Kidney capillary endothelial cell (primary cell): Measurements from ENCODE around the gene PCNA.

Experiments
- DNase-seq: peaks from one replicate; pipeline ENCODE4 v3.0.0-alpha.2; 2018; ENCODE audit warnings: low spot score

The PCNA gene

DNA sequence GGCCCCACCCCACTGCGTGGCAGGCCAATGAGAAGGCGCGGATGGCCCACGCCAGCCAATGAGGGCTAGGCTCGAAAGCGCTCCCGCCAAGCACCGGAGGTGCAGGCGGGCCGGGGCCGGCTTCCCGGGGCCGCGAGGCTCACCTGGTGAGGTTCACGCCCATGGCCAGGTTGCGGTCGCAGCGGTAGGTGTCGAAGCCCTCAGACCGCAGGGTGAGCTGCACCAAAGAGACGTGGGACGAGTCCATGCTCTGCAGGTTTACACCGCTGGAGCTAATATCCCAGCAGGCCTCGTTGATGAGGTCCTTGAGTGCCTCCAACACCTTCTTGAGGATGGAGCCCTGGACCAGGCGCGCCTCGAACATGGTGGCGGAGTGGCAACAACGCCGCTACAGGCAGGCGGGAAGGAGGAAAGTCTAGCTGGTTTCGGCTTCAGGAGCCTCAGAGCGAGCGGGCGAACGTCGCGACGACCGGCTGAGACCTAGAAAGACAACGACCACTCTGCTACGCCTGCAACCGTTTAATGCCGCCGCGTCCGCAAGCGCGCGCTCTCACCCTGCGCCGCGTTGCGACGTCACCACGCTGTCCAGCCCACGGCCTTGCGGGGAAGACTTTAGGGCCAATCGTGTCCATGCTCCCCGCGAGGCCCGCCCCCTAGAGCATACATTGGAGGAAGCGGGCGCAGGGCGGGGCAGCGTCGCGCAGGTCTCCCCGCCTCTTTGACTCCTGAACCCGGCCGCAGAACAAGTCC, at the start of gene PCNA:
Gene PCNA, minus strand, starts transcription at position 524 of the 750 bp plus-strand sequence. Its CDS starts 160 bp downstream, at position 364.
- DNase-seq: peak; percentile 95

GRCh38 chr20:5168651-5169396, 49.1 kb upstream of the PCNA start:
- peak; percentile 51 for DNase-seq

DNA sequence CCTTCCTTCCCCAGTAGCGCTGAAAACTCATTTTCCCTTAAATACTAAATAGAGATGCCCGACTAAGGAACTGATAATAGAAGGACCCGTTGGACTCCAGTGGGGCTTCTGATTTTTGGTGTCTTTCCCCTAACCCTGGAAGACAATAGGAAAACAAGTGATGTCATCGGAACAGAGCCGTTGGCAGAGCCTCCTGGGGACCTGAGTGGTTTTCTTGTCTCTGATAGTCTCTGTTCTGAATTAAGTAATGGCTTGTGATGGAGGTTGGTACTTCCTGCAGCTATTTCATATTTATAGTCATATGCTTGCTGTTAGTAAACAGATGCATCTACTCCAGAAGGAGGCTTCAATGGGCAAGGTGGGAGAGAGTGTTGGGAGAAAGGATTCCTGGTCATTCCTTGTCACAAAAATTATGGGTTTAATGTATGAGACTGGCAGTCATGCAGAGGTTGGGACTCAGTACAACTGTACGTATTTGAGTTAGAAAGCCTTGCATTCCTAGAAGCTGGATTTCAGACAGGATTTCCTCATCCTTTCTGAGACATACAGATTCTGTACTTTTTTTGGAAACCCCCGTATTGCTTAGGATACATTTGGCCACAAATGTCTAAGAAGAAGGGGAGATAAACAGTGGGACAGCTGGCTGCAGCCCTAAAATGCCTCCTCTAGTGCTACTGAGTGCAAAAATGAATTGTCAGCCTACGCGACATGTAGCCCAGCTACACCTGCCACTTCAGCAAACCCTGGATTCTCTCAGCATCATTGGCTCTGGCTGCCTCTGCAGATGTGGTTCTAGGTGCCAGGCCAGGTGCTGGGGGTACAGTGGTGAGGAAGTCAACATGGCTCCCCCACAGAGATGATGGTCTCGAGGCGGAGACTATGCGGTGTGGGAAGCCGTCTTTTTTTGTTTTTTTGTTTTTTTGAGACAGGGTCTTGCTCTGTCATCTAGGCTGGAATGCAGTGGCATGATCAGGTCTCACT, 45.2 kb upstream of the PCNA start:
- no peak for DNase-seq

DNA sequence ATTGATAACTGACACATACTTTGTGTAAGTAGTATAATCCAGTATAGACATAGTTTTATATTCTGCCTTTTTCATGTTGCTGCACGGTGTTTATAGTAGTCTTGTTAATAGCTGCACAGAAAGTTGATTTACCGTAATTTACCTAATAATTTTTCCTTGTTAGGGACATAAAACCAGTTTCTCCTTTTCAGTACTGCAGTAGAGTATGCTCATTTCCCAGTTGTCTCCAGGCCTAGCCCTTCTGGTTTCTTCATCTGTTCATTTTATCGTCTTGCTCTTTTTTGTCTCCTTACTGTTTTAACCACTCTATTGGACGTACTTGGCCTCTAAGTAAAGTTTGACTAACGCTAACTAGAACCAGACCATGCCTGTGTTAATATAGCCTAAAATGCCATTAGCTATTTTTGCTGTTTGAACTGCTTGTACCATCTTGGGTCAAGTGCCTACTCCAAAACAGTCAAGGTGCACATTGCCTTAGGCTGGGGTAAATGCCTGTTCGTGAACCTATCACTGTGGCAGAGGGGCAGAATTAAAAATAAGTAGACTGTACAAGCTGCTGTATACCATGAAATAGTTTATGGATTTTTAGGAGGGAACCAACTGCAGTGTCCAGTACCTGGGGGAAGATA, 41.9 kb upstream of the PCNA start:
- no peak for DNase-seq

DNA sequence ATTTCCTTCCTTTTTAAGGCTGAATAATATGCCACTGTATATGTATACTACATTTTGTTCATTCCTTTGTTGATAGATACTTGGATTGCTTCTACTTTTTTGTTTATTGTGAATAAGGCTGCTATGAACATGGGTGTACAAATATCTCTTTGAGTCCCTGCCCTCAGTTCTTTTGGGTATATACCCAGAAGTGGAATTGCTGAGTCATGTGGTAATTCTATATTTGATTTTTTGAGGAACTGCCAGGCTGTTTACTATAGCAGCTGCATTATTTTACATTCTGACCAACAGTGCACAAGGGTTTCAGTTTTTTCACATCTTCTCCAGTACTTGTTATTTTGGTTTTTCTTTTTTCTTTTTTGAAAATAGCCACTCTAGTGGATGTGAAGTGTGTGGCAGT, 41.1 kb upstream of the PCNA start:
- DNase-seq: no peak

DNA sequence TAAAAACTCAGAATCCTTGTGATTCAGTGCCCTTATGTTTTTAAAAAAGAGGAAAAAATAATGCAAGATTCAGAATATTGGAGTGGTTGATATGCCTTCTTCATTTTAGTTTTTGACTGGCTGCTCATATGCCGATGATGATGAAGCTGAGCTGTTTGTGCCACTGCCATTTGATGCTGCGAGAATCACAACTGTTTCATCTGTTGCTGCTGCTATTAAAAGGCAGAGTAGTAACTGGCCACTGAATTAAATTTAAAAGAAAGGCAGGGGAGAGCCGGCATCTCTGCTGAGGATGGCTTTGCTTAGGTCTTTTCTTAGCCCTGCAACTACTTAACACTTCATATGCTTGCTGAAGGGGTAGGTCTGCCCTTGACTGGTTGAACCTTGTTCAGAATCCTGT, 40.2 kb upstream of the PCNA start:
- no peak for DNase-seq

- DNase-seq: peak; percentile 51
Measured at GRCh38 chr20:5156675-5157448, 37.1 kb upstream of the PCNA start.

DNA sequence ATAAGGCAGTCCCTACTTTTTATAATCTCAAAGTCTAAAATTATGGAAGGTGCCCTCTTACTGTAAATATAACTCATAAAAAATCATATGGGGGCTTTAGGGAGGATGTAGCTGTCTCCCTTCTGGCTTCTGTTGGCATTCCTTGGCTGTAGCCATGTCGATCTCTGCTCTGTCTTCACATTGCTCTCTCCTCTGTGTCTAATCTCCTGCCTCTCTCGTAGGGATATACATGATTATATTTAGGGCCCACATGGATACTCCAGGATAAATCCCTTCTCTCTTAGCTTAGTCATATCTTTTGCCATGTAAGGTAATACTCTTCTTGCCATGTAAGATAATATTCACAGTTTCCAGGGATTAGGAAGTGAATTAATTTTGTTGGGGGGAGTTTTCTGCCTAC, 35.6 kb upstream of the PCNA start:
- no peak for DNase-seq

DNA sequence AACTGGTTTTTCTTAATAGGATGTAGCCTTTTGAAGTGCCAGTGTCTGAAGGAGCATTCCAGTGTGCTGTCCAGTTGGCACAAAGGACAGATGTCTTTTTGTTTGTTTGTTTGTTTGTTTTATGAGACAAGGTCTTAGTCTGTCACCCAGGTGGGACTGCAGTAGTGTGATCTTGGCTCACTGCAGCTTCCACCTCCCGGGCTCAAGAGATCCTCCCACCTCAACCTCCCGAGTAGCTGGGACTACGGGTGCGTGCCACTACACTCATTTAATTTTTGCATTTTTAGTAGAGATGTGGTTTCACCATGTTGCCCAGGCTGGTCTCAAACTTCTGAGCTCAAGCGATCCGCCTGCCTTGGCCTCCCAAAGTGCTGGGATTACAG, 34.8 kb upstream of the PCNA start:
- DNase-seq: no peak

DNA sequence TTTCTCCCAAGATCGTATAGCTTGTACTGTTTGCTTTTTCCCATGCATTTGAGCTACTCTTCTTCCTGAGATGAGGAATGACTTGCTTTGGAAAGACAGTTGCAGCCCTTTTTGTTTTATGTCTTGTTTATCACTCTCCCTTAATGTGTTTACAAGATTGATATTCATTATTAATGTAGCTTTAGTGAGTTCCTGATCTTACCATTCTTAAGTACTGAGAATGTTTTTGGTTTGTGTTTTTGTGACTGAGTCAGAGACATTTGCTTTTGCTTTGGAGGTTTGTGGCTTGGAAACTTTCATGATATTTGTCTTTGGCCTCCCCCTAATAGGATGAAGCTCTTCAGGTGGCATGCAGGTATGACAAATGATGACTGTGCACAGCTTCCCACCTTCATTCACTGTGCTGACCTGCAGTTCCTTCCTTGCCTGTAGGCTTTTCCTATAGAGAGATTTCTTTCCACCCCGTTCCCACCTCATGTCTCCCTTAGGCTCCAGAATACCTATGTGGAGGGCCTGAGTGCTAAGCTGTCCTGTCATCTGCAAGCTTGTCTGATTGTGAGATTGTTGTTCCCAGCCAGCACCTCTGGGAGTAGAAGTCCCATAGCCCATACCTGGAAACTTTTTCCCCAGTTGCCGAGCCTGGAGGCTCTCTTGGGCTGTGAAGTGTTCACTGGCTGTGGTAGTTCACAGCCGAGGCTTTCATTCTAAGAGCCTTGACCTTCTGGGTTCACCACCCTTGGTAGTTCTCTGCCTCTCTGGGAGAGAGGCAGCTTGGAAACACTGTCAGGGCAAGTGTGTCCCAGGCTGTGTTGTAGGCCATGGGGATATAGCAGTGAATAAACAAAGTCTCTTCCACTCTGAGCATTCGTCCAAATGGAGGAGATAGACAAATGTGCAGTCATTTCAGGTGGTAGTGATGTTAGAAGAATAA, 34.1 kb upstream of the PCNA start:
- DNase-seq: no peak

- DNase-seq: no peak
Measured at GRCh38 chr20:5153152-5153467, 33.4 kb upstream of the PCNA start.

- no peak for DNase-seq
Measured at GRCh38 chr20:5150226-5151076, 30.7 kb upstream of the PCNA start.

DNA sequence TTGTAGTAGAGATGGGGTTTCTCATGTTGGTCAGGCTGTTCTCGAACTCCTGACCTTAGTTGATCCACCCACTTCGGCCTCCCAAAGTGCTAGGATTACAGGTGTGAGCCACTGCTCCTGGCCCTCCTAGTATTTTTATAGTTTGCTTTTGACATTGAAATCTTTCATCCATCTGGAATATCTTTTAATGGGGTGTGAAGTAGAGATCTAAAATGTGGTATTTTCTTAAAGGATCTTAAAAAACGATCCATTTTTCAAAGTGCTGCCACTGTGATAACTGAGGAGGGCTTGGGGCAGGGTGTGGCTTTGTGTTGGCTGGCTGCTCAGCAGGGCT, 30.1 kb upstream of the PCNA start:
- no peak for DNase-seq

DNA sequence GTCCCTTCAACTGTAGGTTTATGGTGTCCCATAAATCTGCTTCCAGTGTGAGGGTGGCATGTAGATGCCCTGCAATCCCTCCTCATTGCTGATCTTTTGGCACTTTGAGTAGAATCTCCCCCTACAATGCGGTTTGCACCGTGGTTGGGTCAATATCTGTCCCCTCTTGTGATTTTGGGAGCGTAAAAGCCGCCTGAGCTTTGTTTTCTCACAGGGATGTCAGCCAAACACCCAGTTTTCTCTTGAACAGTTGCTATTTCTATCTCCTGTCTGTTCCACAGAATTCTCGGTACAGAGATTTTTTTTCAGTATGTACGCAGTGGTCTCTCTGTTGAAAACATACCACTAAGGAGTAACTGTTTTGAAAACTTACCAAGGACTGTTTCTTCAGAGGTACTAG, 28.8 kb upstream of the PCNA start:
- DNase-seq: no peak

- no peak for DNase-seq
Measured at GRCh38 chr20:5146871-5147592, 27.3 kb upstream of the PCNA start.

- no peak for DNase-seq
Measured at GRCh38 chr20:5146099-5146668, 26.4 kb upstream of the PCNA start.

DNA sequence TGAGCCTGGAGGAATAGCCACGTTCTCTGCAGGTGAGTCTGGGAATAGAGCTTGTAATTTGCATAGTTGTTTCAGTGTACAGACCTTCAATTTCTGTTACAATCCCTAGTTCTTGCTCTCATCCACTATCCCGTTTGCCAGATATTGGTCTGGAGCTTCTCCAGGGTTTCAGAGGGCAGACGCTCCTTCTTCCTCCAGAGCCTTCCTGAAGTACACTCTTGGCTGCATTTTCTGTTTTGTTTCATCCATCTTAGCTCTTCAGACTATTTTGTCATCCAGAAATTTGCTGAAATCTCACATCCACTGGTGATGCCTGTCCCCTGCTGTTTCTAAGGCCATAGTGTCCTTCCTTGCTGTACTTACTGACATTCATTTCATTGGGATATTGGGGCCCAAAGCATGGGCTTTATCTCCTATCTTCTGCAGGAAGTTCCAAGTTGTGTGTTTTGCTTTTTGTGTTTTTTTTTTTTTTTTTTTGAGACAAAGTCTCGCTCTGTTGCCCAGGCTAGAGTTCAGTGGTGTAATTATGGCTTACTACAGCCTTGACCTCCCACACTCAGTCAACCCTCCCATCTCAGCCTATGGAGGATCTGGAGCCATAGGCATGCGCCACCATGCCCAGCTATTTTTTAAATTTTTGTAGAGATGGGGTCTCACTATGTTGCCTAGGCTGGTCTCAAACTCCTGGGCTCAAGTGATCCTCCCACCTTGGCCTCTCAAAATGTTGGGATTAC, 25.8 kb upstream of the PCNA start:
- no peak for DNase-seq

- DNase-seq: no peak
Measured at GRCh38 chr20:5143851-5144250, 24.1 kb upstream of the PCNA start.
